Brain microvascular endothelial cell (primary cell): Measurements from ENCODE around the gene UTS2.

Source experiments
- DNase-seq: peaks from one replicate; pipeline ENCODE4 v3.0.0-alpha.2; 2020
- H3K27ac ChIP-seq: fragments of 250-450 bp; sonication (Bioruptor Pico); 2 replicates; pipeline ENCODE4 v1.5.1; 2020; ENCODE audit warnings: mild to moderate bottlenecking, moderate library complexity
- H3K27me3 ChIP-seq: fragments of 250-450 bp; sonication (Bioruptor Pico); replicated peaks from 2 replicates; pipeline ENCODE4 v1.5.1; 2020; ENCODE audit warnings: mild to moderate bottlenecking
- H3K36me3 ChIP-seq: fragments of 250-450 bp; sonication (Bioruptor Pico); replicated peaks from 2 replicates; pipeline ENCODE4 v1.5.1; 2020; ENCODE audit warnings: mild to moderate bottlenecking
- H3K4me3 ChIP-seq: 2 replicates; pipeline ENCODE4 v1.5.1; 2011; ENCODE audit warnings: low read depth, mild to moderate bottlenecking, control low read depth, low read length, moderate library complexity
- CTCF ChIP-seq: IDR thresholded peaks from 2 replicates; pipeline ENCODE4 v1.5.1; 2011; ENCODE audit warnings: low read depth, mild to moderate bottlenecking, moderate library complexity, low read length, control low read depth, inconsistent platforms; ENCODE audit errors: missing control alignments
- in situ Hi-C: cut with HindIII; loops from 2 replicates; pipeline ENCODE4 v1.10.0; 2017; ENCODE audit warnings: low sequenced_read_pairs, low pct_ligation_motif_present

UTS2 gene, protein sequence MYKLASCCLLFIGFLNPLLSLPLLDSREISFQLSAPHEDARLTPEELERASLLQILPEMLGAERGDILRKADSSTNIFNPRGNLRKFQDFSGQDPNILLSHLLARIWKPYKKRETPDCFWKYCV

GRCh38 chr1:7852804-7853683, at the start of gene UTS2:
Gene UTS2, minus strand, starts transcription at chr1:7853065. Its CDS starts 62 bp downstream, at chr1:7853003.
- in situ Hi-C loops = no loop called here
- TF ChIP-seq CTCF = no peak
- no peak for DNase-seq
- Histone ChIP-seq H3K27me3 (peaks cover 2% of the 10 kb centered on the region), H3K27ac (no peak within 1 kb of the TSS), H3K4me3 (no peak within 1 kb of the TSS), H3K36me3 (no peaks in the 10 kb centered on the region)

DNA sequence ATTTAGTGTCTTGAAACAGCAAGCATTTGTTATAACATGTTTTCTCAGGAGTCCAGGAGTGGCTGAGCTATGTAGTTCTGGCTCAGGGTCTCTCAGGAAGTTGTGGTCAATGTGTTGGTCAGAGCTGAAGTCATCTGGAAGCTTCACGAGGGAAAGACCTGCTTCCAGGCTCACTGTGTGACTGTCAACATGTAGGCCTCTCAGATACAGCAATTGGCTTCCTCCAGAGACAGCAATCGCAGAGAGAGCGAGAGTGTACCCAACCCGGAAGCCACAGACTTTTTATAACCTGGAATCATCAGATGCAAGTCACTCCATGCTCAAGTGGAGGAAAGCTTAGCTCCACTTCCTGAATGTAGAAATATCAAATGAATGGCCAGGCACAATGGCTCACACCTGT, 46.9 kb upstream of the UTS2 start:
- in situ Hi-C loops = no loop called here
- DNase-seq = peak; percentile 24

GRCh38 chr1:7898962-7899361, 46.1 kb upstream of the UTS2 start:
- no peak for TF ChIP-seq CTCF
- Histone ChIP-seq H3K4me3 (no peak overlapping the region), H3K27ac (no peak overlapping the region), H3K36me3 (no peaks in the 10 kb centered on the region), H3K27me3 (no peaks in the 10 kb centered on the region)
- in situ Hi-C loops = no loop called here
- DNase-seq = no peak

More for the DNA sequence above, 46.9 kb upstream of the UTS2 start:
- no peaks in the 10 kb centered on the region for H3K36me3 ChIP-seq
- no peak overlapping the region for H3K27ac ChIP-seq
- TF ChIP-seq CTCF = no peak
- no peak overlapping the region for H3K4me3 ChIP-seq
- no peaks in the 10 kb centered on the region for H3K27me3 ChIP-seq

- in situ Hi-C loops = no loop called here
- H3K4me3 ChIP-seq = no peak overlapping the region
- H3K27me3 ChIP-seq = no peaks in the 10 kb centered on the region
- no peak for DNase-seq
- H3K27ac ChIP-seq = no peak overlapping the region
- H3K36me3 ChIP-seq = no peaks in the 10 kb centered on the region
- no peak for TF ChIP-seq CTCF
Measured at GRCh38 chr1:7896994-7897393, 44.1 kb upstream of the UTS2 start.

GRCh38 chr1:7893529-7894180, 40.8 kb upstream of the UTS2 start:
- peak; percentile 14 for DNase-seq

More at GRCh38 chr1:7893529-7894180, 40.8 kb upstream of the UTS2 start:
- Histone ChIP-seq H3K27me3 (no peaks in the 10 kb centered on the region), H3K4me3 (no peak overlapping the region), H3K27ac (no peak overlapping the region), H3K36me3 (no peaks in the 10 kb centered on the region)
- in situ Hi-C loops = no loop called here
- TF ChIP-seq CTCF = no peak
